OCI-LY7 (cell line): ENCODE results near the gene AEN.

Source experiments
- EZH2phosphoT487 ChIP-seq: fragments of 200-600 bp; sonication (generic); IDR thresholded peaks from 2 replicates; pipeline ENCODE4 v1.6.1; 2018; ENCODE audit warnings: low read depth, borderline replicate concordance, mild to moderate bottlenecking, mixed run types, antibody characterized with exemption, low read length, moderate library complexity, mixed read lengths
- TF ChIP-seq, protein P1 (sequence below): fragments of 200-600 bp; sonication (generic); conservative IDR thresholded peaks from 2 replicates; pipeline ENCODE4 v1.5.1; 2014; ENCODE audit warnings: mild to moderate bottlenecking, antibody characterized with exemption, low read length, moderate library complexity, mixed read lengths

DNA sequence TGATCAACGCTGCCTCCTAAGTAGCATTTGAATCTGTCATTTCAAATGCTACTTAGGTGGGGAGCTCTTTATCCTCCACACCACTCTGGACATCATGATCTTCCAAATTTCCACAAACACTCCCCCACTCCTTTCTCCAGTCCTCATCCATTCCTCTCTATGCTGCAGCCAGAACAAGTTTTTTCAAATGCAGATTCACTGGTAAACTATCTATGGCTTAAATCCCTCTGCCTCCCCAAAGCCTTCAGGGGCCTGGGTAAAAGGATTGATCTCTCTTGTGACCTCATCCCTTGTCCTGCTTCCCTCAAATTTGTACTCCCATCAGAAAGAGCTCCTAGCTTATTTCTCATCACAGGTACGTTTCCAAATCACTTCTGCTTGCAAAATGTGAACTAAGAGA is 1.3 kb upstream of the AEN start:
- TF ChIP-seq, protein P1, sequence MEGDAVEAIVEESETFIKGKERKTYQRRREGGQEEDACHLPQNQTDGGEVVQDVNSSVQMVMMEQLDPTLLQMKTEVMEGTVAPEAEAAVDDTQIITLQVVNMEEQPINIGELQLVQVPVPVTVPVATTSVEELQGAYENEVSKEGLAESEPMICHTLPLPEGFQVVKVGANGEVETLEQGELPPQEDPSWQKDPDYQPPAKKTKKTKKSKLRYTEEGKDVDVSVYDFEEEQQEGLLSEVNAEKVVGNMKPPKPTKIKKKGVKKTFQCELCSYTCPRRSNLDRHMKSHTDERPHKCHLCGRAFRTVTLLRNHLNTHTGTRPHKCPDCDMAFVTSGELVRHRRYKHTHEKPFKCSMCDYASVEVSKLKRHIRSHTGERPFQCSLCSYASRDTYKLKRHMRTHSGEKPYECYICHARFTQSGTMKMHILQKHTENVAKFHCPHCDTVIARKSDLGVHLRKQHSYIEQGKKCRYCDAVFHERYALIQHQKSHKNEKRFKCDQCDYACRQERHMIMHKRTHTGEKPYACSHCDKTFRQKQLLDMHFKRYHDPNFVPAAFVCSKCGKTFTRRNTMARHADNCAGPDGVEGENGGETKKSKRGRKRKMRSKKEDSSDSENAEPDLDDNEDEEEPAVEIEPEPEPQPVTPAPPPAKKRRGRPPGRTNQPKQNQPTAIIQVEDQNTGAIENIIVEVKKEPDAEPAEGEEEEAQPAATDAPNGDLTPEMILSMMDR, result no peak
- no peak for TF ChIP-seq EZH2phosphoT487
